Measurements from ENCODE around the gene NNAT. TPM values are rescaled to one million over a fixed set of nuclear protein-coding genes. Genes with fewer than 3 reads are reported as not detected.

NNAT gene
- total RNA-seq, 1 donor from 2014 or later = not detected

DNA sequence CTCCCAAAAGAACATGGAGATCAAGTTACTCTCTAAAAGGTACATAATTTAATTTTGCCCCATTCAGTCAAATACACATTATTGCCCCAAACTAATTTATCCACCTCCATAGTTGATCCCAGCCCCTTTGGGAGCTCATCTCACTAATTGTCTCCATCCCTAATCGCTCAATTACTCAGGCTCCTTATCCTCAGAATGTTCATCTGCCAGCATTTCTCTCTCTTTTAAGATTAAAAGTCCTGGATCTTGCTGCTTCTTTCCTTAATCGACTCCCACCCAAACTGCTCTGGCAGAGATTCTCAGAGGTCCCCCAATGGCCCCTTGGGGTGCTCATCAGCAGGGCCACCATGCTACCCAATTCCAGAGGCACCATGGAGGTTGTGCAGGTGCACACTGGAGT, 18.4 kb upstream of the NNAT start:
- intact Hi-C loops (cut with micrococcal nuclease) = no loop called here

DNA sequence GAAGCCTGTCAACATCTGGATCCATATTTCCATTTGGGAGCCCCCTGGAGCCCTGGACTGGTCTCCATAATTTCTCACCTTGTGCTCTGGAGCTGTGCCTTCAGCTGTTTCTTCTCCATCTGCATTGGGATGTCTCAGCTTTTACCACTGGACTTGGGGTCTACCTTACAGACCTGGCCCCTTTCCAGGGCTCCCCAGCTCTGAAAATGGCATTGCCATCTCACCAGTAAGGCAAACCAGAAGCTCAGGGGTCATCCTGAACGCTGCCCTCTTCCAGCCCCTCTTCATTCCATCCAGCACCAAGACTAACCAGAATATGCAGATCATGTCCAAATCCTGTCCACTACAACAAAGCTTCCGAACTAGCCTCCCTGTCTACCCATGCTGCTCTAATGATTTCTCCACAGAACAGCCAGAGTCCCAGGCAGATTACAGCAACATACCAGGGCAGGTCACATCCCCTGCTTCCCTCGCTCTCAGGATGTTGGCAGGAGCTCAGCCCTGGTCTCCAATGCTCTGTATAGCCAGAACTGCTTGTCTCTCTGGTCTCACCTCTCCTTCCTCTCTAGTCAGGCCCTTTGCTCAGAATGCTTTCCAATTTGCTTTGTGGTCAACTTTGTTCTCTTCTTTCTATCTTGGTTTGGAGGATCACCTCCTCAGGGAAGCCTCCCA, 17.7 kb upstream of the NNAT start:
- intact Hi-C loops (cut with micrococcal nuclease) = no loop called here

DNA sequence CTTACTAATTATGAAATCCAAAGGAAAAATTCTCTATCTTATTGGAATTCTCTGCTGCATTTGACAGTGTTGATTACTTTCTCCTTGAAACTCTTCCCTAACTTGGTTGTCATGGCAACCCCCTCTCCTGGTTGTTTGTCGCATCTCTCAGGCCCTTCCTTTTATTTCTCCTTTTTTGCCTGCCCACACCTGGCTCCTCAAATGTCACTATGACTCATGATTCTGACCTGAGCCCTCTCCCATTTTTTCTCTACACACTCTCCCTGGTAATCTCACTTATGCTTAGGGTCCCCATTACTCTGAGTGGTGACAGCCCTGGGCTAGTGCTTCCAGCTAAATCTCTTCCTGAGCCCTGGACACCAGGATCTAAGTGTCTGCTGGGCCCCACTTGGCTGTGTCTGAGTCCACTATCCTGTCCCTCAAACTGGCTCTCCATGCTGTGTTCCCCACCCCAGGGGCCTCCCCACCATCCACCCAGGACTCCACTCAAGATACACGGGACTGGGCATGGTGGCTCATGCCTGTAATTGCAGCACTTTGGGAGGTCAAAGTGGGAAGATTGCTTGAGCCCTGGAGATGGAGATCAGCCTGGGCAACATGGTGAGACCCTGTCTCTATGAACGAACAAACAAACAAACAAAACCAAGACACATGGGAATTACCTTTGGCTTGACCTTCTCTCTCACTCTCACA, 16.5 kb upstream of the NNAT start:
- intact Hi-C loops (cut with micrococcal nuclease) = no loop called here

DNA sequence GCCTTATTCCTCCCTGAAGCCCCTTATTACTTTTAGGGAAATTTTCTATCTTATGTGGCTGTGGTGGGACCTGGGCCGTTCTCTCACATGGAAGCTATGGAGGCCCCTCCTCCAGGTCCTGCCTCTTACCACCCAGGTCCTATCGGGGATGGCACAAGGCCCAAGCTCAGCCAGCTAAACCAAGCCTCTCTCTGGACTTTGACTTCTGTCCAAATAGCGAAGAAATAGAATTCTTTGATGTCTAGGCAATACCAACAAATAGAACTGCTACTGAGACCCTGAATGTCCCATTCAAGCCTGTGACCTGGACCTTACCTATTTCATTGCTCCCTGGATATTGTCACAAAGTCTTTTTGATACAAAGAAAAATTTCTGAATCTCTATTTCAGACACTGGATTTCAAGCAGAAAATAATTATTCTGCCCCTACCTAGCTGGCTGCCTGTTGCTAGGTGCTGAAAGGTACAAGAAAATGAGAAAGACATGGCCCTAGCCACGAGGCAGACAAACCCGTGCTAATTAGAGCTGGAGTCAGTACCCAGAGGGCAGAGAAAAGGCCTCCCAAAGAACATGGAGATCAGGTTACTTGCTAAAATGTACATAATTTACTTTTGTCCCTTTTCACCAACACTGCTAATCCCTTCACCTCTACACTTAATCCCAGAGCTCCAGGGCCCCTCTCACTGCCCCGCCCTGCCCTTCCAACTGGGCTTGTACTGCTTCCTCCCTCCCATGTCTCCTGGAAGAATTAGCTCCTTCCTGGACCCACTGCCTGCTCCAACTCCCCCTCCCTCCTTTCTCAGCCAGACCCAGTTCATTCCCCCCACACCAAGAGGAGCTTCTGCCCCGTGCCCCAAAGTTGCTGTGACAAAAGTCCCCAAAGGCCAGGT, 15.5 kb upstream of the NNAT start:
- intact Hi-C loops (cut with micrococcal nuclease) = no loop called here

DNA sequence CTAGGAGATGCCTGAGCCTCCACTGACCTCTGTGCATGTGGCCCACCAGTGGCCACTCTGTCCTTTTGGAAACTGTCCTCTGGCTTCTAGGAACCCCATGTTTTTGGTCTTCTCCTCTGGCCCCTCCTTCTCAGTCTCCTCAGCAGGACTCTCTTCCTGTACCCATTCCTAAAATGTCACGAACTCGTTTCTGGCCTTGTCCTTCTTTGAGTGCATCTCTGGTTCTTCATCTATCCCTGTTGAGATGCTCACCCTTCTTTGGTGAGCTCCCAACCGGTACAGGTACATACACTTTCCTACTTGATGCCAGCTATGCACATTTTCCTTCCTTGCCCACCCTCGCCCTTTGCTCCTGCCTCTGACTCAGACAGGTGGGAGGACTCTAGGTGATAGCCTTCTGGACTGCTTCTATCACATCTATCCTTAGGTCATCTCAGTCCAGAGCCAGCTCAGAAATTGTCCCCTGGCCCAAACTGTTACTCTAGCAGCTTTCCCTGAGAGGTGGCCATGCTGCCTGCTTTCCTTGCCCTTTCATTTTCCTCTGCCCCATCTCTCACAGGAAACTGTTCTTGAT, 14.8 kb upstream of the NNAT start:
- intact Hi-C loops (cut with micrococcal nuclease) = no loop called here

DNA sequence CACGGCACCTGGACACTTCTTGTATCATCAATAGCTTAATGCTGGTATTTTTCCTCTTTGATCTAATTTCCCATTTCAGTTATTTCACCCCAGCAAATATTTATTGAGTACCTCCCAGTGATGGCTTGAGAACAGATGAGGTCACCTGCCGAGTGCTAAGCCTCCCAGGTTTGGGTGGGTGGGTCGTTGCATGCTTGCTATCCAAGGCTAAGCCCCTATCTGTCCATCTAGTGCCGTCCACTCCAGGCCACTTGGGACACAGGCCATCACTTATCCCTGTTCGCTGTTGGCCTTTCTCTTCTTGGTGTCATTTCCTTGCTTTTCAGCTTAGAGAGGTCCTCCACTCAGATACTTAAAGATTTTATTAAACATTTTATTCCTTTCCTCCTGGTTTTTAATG, 10.8 kb upstream of the NNAT start:
- intact Hi-C loops (cut with micrococcal nuclease) = no loop called here

DNA sequence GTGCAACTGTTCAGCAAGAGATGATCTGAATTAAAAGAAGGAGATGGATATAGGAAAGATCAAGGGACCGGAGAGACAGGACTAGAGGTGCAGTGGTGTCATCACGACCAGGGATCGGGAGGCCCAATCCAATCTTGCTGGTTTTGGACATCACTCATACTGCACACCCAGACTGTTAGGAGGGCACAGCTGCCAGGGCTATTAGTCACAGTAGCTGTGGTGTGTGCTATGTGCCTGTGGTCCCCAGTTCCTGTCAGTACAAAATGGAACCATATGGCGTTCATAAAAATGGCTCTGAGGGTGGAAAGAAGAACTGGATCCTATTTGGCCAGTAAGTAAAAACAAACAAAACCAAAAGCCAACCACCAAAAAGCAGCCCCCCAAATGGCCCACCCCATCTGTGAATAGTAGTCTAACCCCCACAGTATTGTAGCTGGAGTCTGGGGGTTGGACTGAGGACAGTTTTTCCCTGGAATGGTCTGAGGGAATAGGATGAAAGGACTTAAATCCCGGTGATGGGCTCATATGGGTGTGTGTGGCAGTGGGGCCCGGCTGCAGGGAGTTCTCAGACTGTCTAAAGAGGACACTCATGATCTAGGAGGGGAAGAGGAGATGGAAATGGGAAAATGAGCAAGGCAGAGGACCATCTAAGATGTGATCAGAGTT, 9.3 kb upstream of the NNAT start:
- intact Hi-C loops (cut with micrococcal nuclease) = no loop called here

DNA sequence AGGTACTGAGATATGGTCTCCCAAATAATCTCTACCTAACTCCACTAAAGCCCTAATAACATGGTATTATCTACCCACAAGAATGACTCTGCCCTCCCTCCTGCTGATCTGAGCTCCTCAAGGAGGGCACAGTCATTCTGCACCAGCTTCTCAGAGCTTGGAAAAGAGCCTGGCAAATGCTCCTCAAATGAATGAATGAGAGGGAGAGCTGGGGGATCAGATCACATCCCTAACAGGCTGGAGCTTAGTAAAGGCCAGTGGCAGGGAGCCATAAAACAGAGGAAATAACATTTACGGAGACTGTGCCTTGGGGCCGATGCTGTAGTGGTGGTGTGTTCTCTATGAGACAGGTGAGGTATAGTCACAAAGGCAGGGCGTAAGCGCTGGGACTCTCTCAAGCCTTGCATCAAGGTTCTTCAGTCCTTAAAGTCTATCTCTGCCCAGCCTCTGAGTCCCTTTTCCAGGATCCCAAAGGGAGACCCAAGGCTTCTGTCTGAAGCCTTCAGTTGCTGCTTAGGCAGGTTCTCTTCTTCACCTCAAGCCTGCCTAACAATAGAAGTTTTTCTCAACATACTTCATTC, 7.2 kb upstream of the NNAT start:
- intact Hi-C loops (cut with micrococcal nuclease) = no loop called here

DNA sequence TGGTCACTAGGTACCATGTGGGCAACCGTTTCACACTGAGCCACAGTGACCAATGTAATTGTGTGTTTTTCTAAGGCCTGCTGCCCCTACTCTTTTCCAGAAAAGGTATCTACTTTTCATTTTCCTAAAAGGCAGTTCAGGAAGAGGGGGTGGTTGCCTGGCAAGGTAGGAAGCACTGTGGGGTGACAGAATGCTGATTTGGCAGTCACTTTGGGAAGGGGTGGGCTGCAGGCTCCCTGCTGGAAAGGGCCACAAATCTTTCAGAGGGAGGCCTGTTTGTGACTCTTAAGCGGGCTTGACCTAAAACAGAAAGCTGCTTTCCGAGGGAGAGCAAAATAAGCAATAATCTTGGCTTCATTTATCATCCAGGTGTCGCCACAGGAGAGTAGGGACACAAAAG, 5.2 kb upstream of the NNAT start:
- intact Hi-C loops (cut with micrococcal nuclease) = no loop called here

DNA sequence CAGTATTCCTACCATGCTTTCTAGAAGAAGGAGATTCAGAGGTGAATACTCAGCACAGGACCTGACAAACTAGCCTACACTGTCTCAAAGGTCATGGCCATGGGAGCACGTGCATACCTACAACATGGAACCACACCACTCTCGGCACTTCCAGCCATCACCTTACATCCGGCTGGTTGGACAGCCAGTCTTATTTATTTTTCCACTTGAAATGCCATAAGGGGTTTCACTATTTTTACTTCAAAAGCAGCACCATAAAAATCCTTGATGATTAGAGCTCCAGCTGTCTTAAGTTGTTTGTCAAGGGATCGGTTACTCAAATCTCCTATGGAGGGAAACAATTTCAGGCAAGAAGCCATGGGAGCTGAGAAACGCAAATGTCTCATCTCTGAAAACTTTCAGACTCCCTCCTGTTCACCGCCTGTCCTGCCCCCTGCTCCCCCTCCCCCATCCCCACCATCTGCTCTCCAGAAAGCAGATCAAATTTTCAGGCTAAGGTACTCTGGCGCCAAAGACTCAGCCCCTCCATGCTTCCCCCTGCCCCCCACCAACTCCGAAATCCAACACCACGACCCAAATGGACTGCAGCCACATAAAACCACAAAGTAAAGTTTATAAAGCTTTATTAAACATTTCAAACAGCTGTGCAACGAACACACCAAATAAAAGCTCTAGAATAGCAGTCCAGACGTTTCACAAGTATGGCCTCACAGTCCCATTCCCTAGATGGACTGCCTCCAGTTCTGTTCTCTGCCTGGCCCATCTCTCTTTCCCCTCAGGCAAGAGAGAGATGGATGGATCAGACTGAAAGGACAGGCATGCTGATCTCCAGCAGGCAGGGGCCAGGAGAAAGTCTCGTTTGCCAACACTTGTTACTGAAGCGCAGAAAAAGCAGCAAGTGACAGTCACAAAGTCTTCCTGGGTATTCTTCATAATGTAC, 4.0 kb upstream of the NNAT start:
- intact Hi-C loops (cut with micrococcal nuclease) = no loop called here

DNA sequence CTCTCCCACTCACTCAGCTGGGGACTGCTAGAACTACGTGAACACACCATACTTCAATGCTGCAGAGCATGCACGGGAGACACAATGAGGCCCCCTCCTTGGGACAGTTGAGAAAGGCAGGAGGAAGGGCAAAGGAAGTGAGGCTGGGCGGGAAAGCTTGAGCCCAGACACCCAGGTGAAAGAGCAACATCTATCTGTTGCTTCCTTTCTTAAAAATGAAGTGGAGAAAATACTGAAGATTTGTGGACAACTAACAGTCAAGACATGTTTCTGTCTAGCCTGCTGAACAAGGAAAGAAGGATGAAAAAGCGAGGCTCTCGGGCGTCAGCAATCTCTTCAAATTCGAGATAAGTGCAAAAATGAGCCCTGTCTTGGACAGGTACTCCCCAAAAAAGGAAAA, 3.0 kb upstream of the NNAT start:
- intact Hi-C loops (cut with micrococcal nuclease) = no loop called here

DNA sequence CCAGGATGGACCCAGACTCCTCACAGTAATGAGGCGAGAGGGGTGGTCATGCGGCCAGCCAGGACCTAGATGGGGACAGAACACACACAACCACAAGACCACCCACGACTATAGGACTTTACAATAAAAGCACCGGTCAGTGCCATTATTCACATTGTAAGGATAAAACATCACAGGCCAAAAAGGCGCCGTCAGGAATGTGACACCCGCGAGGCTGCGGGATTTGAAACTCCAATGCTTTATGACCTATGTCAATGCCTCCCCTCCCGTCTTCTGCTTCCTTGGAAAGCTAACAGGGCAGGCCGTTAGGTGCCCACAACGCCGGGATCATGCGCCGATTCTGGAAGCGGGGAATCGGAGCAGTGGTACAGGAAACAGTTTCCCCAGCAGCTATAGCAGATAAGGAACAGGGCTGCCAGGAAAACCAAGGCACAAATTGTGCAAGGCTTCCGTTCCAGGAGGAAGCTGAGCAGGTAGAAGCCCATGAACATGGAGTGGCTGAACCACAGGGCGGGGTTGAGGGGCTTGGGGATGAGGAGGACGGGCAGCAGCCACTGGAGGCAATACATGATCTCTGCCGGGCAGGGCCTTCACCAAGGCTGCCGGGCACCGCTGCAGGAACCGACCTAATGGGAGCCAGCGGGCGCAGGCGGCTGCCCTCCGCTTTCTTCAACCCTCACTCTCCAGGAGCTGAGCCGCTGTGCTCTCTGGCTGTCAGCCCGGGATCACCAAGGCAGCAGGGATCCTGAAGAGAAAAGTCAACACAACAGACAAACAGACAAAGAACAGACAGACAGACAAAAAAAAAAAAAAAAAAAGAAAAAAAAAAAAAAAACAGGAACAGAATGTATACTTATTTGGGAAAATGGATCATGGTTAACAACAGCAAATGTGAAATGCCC, 2.2 kb upstream of the NNAT start:
- intact Hi-C loops (cut with micrococcal nuclease) = no loop called here

DNA sequence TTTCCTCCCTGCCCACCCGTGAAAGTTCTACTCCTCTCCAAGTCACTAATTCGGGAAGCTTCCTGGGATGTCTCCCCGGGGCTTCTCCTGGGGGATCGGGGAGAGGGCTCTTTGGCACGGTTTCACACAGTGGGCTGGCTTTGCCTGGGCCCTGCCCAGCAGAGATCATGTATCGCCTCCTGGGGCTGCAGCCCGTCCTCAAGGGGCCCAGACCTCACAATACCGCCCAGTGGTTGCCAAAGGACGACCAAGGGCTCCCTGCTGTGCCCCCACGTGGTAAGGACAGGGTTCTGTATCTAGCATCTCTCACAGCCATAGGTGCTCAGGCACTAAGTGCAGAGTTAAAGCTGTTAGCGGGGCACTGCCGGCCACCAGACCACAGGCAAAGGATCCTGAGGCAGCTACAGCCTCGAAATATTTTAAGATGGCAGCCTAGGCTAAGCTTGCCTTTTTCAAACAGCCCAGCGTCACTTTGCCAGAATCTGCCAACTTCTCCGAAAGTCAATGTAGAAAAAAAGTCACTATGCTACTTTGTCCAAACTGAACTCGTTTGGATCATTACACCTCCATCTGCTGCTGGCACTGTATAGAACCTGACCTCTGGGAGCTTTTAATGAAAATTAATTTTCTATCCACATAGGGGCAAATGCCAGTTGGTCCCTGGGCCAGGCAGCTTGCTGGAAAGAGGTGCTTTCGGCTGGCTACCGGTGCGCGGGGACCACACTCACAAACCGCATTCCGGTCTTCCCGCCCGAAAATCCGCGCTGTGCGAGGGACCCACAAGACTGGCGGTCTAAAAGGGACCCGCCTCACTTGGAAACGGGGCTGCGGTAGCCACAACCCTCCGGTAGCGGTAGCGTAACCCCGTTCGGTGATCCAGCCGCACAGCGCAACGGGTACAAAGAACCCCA, 1.3 kb upstream of the NNAT start:
- intact Hi-C loops (cut with micrococcal nuclease) = no loop called here

DNA sequence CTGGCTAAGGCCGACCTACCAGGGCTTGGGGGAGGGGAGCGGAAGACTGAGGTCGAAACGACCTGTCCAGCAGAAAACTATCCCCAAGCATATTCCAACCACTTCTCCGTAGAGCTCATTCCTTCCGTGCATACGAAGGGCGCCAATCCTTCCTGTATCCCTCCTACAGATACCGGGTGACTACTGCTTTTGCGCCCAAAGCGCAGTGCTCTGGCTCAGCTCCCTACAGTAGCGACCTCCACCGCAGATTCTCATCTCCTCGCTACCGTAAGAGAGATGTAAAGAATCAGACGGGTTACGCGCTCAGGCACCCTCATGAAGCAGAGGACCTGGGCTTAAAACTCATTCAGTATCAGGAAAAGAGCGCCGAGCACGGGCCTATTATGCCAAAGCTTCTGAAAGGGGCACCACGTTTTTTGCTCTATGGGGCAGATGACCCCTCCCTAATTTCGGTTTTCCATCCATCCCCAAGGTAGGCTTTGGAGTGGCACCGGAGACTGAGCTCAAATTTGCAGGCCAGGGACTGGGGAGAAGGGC, 563 bp upstream of the NNAT start:
- intact Hi-C loops (cut with micrococcal nuclease) = no loop called here

DNA sequence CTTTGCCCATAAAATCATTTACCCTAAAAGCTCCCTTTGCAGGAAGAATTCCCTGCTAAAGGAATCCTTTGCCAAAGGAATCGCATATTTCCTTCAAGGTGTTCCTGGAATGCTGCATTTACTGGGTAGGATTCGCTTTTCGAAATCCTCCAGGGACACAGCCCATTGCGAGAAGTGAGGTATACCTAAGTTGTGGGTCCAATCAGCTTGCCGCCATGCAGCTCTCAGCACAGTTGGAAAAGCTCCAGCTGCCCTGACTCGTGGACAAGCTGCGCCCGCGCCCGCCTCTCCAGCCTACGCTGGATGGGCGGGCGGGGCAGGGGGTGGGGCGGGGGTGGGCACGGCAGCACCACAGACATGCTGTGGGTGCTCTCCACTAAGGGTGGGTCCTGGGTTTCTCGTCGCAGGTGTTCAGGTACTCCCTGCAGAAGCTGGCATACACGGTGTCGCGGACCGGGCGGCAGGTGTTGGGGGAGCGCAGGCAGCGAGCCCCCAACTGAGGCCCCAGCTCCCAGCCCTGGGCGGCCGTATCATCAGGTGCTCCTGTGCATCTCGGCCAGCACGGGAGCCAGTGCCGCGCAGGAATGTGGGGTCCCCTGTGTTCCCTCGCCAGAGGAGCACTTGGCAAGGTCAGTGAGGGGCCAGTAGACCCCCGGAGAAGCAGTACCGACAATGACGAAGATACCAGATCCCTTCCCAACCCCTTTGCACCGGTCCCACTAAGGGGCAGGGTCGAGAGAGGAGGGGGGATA, 1.4 kb downstream of the NNAT start:
- intact Hi-C loops (cut with micrococcal nuclease) = no loop called here

DNA sequence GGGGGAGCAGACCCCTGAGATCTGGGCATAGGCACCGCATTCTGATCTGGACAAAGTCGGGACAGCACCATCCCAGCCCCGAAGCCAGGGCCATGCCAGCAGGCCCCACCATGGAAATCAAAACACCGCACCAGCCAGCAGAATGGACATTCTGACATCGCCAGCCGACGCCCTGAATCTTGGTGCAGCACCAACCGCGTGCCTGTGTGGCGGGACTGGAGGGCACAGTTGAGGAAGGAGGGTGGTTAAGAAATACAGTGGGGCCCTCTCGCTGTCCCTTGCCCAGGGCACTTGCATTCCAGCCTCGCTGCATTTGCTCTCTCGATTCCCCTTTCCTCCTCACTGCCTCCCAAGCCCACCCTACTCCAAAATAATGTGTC, 2.0 kb downstream of the NNAT start:
- intact Hi-C loops (cut with micrococcal nuclease) = no loop called here
